ENCODE measurements around the gene EGLN1.
A peak's percentile ranks its signal among the peaks of the same experiment; 100 is the strongest.

Gene EGLN1

DNA sequence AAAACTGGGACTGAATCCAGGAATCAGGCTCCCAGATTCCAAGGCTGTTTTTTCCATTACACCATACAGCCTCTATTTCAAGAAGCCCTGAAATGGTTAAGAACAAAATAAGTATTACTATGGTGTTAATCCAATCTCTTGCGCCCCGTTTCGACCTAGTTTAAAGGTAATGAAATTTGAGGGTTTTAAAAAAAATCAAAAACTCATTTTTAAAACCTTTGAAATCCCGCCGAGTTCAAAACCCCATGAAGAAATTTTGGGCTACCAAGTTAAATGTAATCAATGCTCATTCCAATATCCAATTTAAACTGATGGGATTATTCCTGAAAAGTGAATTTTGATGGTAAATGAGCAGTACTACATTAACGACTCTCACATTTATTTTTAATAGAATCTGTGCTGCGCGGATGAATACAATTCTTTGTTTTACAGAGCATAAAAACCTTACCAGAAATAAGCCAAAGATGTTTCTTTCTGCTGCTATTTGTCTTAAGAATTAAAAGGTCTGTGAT lies 767 bp upstream of the EGLN1 start:
- Histone ChIP-seq H3K27me3 (ENCODE audit: insufficient read depth, low read length) (no peaks in the 10 kb centered on the region), H3K9me3 (ENCODE audit: low read length) (no peaks in the 10 kb centered on the region)

GRCh38 chr1:231421546-231421970 lies 529 bp downstream of the EGLN1 start:
- TF ChIP-seq, protein P1, sequence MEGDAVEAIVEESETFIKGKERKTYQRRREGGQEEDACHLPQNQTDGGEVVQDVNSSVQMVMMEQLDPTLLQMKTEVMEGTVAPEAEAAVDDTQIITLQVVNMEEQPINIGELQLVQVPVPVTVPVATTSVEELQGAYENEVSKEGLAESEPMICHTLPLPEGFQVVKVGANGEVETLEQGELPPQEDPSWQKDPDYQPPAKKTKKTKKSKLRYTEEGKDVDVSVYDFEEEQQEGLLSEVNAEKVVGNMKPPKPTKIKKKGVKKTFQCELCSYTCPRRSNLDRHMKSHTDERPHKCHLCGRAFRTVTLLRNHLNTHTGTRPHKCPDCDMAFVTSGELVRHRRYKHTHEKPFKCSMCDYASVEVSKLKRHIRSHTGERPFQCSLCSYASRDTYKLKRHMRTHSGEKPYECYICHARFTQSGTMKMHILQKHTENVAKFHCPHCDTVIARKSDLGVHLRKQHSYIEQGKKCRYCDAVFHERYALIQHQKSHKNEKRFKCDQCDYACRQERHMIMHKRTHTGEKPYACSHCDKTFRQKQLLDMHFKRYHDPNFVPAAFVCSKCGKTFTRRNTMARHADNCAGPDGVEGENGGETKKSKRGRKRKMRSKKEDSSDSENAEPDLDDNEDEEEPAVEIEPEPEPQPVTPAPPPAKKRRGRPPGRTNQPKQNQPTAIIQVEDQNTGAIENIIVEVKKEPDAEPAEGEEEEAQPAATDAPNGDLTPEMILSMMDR (IDR thresholded peaks at IDR 0.05; ENCODE audit: low read length), result no peak
- no peak for TF ChIP-seq EZH2 (IDR thresholded peaks at IDR 0.05; ENCODE audit: borderline replicate concordance, low read length)
- no peaks in the 10 kb centered on the region for H3K27me3 ChIP-seq (ENCODE audit: insufficient read depth, low read length)
- peaks cover 44% of the 10 kb centered on the region for H3K4me1 ChIP-seq (ENCODE audit: insufficient read depth, low read length, severe bottlenecking)
- H2AFZ ChIP-seq (ENCODE audit: low read length), result no peak overlapping the region
- H3F3A ChIP-seq (ENCODE audit: insufficient read depth, low read length), result no peaks in the 10 kb centered on the region
- no peaks in the 10 kb centered on the region for H4K20me1 ChIP-seq (ENCODE audit: insufficient read depth, low read length)
- H3K9me2 ChIP-seq (ENCODE audit: low read depth, low read length), result no peaks in the 10 kb centered on the region
- H3K36me3 ChIP-seq (ENCODE audit: insufficient read depth, low read length), result no peaks in the 10 kb centered on the region; the same call in 1 of the 2 replicates
- peak overlapping the region; percentile 99 for H3K4me2 ChIP-seq (ENCODE audit: low read length)
- H3K4me3 ChIP-seq (ENCODE audit: low read depth, low read length, poor library complexity, severe bottlenecking), result peak overlapping the region; percentile 75
- H3K9me3 ChIP-seq (ENCODE audit: low read length), result no peaks in the 10 kb centered on the region
- H3K79me2 ChIP-seq (ENCODE audit: insufficient read depth, low read length), result peaks cover 45% of the 10 kb centered on the region
- H3K27ac ChIP-seq (ENCODE audit: low read depth, low read length, poor library complexity, severe bottlenecking), result peak overlapping the region; percentile 78
- H3K9ac ChIP-seq (ENCODE audit: low read length), result peak overlapping the region; percentile 91

More for the DNA sequence above, 767 bp upstream of the EGLN1 start:
- Histone ChIP-seq H3K36me3 (ENCODE audit: insufficient read depth, low read length) (no peaks in the 10 kb centered on the region; the same call in 1 of the 2 replicates), H3K4me2 (ENCODE audit: low read length) (peak overlapping the region; percentile 69), H3K4me3 (ENCODE audit: low read depth, low read length, poor library complexity, severe bottlenecking) (peak overlapping the region; percentile 64), H2AFZ (ENCODE audit: low read length) (peak overlapping the region; percentile 44; the same call in 1 of the 2 replicates), H3F3A (ENCODE audit: insufficient read depth, low read length) (no peaks in the 10 kb centered on the region), H3K9me2 (ENCODE audit: low read depth, low read length) (no peaks in the 10 kb centered on the region), H4K20me1 (ENCODE audit: insufficient read depth, low read length) (no peaks in the 10 kb centered on the region), H3K9ac (ENCODE audit: low read length) (peak overlapping the region; percentile 71), H3K27ac (ENCODE audit: low read depth, low read length, poor library complexity, severe bottlenecking) (peak overlapping the region; percentile 74), H3K4me1 (ENCODE audit: insufficient read depth, low read length, severe bottlenecking) (peaks cover 31% of the 10 kb centered on the region), H3K79me2 (ENCODE audit: insufficient read depth, low read length) (peaks cover 32% of the 10 kb centered on the region)
- no peak for TF ChIP-seq EZH2 (IDR thresholded peaks at IDR 0.05; ENCODE audit: borderline replicate concordance, low read length)
- TF ChIP-seq, protein P1 (IDR thresholded peaks at IDR 0.05; ENCODE audit: low read length), result no peak

DNA sequence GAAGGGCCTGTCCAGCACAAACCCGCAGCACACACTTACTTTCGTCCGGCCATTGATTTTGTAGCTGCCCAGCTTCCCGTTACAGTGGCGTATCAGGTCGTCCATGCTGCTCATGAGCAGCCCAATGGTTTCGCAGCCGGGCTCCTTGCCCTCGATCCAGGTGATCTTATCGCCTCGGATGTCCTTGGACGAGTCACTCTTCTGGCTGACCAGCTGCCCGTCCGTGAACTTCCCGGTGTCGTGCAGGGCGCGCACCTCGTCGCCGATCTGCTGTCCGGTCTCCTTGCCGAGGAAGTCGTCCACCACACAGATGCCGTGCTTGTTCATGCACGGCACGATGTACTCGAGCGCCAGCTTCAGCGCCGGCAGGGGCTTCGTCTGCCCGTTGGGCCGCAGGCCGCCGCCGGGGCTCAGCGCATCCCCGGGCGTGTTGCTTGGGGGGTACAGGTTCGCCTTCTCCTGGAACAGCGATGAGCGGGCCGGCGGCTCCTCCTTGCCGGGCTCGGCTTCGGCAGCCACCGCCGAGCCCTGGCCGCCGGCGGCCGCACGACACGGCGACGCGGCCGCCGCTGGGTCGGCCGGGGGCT lies 1.0 kb downstream of the EGLN1 start:
- H3K27me3 ChIP-seq (ENCODE audit: insufficient read depth, low read length), result no peaks in the 10 kb centered on the region
- H2AFZ ChIP-seq (ENCODE audit: low read length), result no peak overlapping the region
- H4K20me1 ChIP-seq (ENCODE audit: insufficient read depth, low read length), result no peaks in the 10 kb centered on the region
- peak overlapping the region; percentile 99 for H3K4me2 ChIP-seq (ENCODE audit: low read length)
- H3K4me1 ChIP-seq (ENCODE audit: insufficient read depth, low read length, severe bottlenecking), result peaks cover 47% of the 10 kb centered on the region
- H3F3A ChIP-seq (ENCODE audit: insufficient read depth, low read length), result no peaks in the 10 kb centered on the region
- no peaks in the 10 kb centered on the region; the same call in 1 of the 2 replicates for H3K36me3 ChIP-seq (ENCODE audit: insufficient read depth, low read length)
- H3K79me2 ChIP-seq (ENCODE audit: insufficient read depth, low read length), result peaks cover 50% of the 10 kb centered on the region
- H3K27ac ChIP-seq (ENCODE audit: low read depth, low read length, poor library complexity, severe bottlenecking), result peak overlapping the region; percentile 78
- peak overlapping the region; percentile 75 for H3K4me3 ChIP-seq (ENCODE audit: low read depth, low read length, poor library complexity, severe bottlenecking)
- TF ChIP-seq EZH2 (IDR thresholded peaks at IDR 0.05; ENCODE audit: borderline replicate concordance, low read length), result no peak
- TF ChIP-seq, protein P1 (IDR thresholded peaks at IDR 0.05; ENCODE audit: low read length), result no peak
- H3K9me2 ChIP-seq (ENCODE audit: low read depth, low read length), result no peaks in the 10 kb centered on the region
- H3K9ac ChIP-seq (ENCODE audit: low read length), result peak overlapping the region; percentile 91
- H3K9me3 ChIP-seq (ENCODE audit: low read length), result no peaks in the 10 kb centered on the region
